ENCODE data around the gene GOT2.

GRCh38 chr16:58699151-58699550 is 35.0 kb downstream of the GOT2 start:
- TF ChIP-seq CTCF (IDR thresholded peaks at IDR 0.05) (no peak), POLR2A (IDR thresholded peaks at IDR 0.05) (no peak)

All from right lobe of liver (tissue), 4 donors.